Measurements from ENCODE around the gene DYNC1I1.

The DYNC1I1 gene

DNA sequence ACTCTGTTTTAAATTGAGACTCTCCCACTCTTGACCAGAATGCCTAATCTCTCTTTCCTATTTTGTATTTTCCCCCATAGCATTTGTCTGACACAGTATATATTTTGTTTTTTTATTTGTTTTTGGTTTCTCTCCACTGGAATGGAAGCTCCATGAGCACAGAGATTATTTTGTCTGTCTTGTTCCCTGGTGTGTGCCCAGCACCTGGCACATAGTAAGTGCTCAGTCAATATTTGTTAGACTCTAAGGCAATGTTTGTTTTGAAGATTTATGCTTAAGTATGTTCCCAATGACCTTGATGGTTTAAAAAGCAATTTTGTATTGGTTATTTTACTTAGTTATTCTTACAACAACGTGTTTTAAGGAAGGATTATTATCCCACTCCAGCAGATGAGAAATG is 201.8 kb downstream of the DYNC1I1 start:
- DNase-seq (ENCODE audit: low read depth): no peak
- TF ChIP-seq, protein P1, sequence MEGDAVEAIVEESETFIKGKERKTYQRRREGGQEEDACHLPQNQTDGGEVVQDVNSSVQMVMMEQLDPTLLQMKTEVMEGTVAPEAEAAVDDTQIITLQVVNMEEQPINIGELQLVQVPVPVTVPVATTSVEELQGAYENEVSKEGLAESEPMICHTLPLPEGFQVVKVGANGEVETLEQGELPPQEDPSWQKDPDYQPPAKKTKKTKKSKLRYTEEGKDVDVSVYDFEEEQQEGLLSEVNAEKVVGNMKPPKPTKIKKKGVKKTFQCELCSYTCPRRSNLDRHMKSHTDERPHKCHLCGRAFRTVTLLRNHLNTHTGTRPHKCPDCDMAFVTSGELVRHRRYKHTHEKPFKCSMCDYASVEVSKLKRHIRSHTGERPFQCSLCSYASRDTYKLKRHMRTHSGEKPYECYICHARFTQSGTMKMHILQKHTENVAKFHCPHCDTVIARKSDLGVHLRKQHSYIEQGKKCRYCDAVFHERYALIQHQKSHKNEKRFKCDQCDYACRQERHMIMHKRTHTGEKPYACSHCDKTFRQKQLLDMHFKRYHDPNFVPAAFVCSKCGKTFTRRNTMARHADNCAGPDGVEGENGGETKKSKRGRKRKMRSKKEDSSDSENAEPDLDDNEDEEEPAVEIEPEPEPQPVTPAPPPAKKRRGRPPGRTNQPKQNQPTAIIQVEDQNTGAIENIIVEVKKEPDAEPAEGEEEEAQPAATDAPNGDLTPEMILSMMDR (conservative IDR thresholded peaks at IDR 0.05; ENCODE audit: low read depth, low read length): no peak
- H3K4me3 ChIP-seq (ENCODE audit: low read length): no peak overlapping the region

DNA sequence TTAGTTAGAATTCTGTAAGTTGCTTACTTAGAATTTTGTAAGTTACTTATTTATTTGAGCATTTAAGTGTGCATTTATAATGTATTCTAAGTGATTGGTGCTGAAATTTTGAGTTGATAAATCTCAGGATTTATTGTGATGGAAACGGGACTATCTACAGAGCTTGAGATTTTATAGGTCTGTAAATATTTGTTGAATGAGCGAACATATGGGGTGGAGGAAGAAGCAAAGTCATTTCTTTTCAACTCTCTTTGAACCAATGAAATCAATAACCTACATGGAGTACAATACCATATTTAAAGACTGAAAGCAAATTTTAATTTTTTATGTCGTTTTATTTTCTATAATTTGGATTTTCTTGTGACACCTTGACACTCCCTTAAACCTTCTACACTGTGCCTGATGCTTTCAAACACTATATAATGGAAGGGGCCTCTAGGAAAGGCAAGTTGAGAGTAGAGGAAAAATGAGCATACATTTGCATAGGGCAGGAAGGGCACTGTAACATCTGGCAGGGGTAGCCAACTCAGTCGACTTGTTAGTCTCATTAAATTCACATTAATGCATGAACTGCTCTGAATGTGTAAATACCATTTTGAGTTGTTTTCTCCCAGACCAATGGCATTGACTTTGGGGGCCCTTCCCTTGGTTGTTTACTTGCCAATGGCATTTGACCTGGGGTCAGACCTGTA is 204.2 kb downstream of the DYNC1I1 start:
- DNase-seq (ENCODE audit: low read depth): no peak
- no peak overlapping the region for H3K4me3 ChIP-seq (ENCODE audit: low read length)
- TF ChIP-seq, protein P1 (conservative IDR thresholded peaks at IDR 0.05; ENCODE audit: low read depth, low read length): no peak

DNA sequence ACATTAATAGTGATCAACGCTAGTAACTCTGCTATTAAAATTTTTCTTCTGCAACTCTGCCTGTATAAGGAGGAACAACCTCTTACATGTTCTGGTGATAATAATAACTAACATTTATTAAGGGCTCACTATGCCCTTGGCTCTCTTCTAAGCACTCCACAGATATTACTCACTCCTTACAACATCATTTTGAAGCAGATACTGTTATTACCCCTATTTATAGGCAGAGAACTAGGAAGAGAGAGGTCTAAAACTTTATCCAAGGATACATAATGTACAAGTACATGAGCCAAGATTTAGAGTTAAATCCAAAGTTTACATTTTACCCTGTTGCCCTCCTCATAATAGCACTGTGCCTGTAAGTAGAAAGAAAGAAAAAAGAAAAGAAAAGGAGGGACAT is 205.6 kb downstream of the DYNC1I1 start:
- TF ChIP-seq, protein P1 (conservative IDR thresholded peaks at IDR 0.05; ENCODE audit: low read depth, low read length): no peak

DNA sequence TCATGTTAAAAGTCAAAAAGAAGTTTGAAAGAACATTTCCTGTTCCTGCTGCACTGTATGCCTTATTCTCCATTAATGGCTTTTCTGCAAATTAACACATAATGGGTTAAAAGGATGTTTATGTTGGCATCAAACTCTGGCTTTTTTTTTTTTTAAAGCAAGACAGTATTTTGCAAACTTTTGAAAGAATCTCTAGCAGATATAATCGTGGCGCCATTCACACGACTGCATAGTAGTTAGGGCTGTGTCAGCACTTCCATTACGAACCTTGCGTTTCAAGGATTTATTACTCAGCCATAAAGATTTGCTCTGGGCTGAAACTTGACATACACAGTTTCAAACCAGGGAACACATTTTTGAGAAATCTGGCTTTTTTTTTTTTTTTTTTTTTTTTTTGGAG is 207.8 kb downstream of the DYNC1I1 start:
- no peak for DNase-seq (ENCODE audit: low read depth)

More for the DNA sequence above, 205.6 kb downstream of the DYNC1I1 start:
- no peak for DNase-seq (ENCODE audit: low read depth)
- H3K4me3 ChIP-seq (ENCODE audit: low read length): no peak overlapping the region

DNA sequence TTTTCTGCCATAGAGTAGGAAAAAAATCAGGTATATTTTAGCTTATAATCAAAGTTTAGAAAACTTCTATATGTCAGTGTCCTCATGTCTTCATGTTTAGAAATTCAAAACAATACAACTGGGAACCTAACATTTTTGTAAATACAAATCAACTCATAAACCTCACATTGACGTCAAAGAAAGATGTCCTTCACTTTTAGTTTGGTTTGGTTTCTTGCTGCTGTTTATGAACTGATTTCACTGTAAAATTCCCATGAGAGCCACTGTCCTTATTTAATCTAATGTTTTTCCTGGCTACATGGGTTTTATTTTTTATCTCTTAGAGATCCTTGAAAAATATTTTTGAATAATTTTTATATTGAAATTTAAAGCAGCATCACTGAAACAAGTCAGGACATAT is 208.4 kb downstream of the DYNC1I1 start:
- TF ChIP-seq, protein P1 (conservative IDR thresholded peaks at IDR 0.05; ENCODE audit: low read depth, low read length): no peak
- DNase-seq (ENCODE audit: low read depth): no peak
- H3K4me3 ChIP-seq (ENCODE audit: low read length): no peak overlapping the region

More for the DNA sequence above, 207.8 kb downstream of the DYNC1I1 start:
- no peak overlapping the region for H3K4me3 ChIP-seq (ENCODE audit: low read length)
- TF ChIP-seq, protein P1 (conservative IDR thresholded peaks at IDR 0.05; ENCODE audit: low read depth, low read length): no peak

DNA sequence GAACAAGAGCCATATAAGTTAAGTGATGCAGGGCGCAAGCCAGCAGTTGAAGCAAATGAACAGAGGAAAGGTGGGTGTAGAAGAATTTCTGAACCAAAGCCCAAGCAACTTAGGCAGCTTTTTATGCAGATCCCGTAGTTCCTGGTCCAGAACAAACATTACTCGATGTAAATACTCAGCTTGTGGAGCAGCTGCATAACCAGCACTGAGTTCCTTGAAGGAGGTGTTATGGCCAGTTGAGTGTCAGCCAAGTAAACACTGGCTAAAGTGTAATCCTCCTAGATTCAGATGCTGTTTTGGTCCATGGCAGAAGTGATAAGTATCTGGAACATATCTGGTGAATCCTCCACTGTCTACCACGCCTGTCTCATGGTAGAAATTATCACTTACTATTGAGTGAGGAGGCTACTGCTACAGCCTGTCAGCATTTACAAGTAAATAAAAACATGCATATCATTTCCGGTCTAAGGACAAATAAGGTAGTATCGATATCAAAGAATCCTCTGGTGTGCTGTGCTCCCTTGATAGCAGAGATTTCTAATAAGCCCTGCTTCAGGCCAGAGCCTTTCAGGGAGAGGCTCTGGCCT is 213.9 kb downstream of the DYNC1I1 start:
- TF ChIP-seq, protein P1 (conservative IDR thresholded peaks at IDR 0.05; ENCODE audit: low read depth, low read length): no peak
- DNase-seq (ENCODE audit: low read depth): no peak
- no peak overlapping the region for H3K4me3 ChIP-seq (ENCODE audit: low read length)

DNA sequence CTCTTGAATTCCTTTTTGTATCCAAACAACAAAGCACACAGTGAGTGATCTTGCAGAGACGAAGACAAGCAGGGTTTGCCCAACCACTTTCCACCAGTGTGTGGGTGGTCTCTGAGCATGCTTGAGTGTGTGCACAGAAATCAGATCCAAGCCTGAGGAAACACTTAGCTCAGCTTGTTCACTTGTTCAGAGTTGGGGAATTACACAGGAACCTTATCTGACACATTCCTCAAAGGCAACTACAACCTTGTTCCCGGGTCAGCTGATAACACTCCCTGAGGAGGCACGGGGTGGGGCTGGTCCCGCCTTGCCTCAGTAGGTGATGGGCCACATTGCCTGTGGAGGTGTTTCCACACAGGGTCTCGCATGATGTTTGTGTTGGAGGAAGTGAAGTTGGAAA is 216.9 kb downstream of the DYNC1I1 start:
- TF ChIP-seq, protein P1 (conservative IDR thresholded peaks at IDR 0.05; ENCODE audit: low read depth, low read length): no peak
- DNase-seq (ENCODE audit: low read depth): no peak
- no peak overlapping the region for H3K4me3 ChIP-seq (ENCODE audit: low read length)
